Coronary artery (tissue), 2 donors: ENCODE data around the gene FCGR3A.
"Not testable (repeated sequence)": the region's sequence is repeated elsewhere in the genome, so short reads cannot be mapped to it uniquely, and the experiment has no call there.

Source experiments
- DNase-seq: peaks from one replicate; pipeline ENCODE4 v3.0.0-alpha.2; 2017; ENCODE audit warnings: low spot score
- H3K27ac ChIP-seq, 2 donors: fragments of 200-600 bp; sonication (generic); one replicate each; pipeline ENCODE4 v1.5.1; 2016 to 2019
- H3K4me3 ChIP-seq: fragments of 200-600 bp; sonication (generic); 2 replicates; pipeline ENCODE4 v1.5.1; 2016; ENCODE audit warnings: mild to moderate bottlenecking, moderate library complexity
- TF ChIP-seq, protein P1 (sequence below): fragments of 200-600 bp; sonication (generic); IDR thresholded peaks from one replicate; pipeline ENCODE4 v1.5.1; 2019; ENCODE audit warnings: antibody characterized with exemption

The FCGR3A gene

DNA sequence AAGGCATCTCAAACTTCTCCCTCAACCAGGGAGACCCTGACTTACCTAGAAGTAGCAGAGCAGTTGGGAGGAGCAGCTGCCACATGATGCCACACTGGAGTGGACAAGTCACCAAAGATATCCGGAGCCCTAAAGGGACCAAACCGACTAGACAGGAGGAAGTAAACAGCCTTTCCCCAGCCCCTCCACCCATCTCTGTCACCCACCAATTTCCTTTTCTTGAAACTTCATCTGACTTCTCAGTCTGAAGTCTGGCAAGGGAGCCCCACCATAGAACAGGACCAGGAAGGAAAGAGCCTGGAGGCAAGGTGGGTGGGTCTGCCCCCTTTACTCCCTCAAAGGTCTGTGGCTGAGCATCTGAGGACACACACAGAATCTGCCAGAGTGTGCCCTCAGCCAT is at the start of gene FCGR3A:
Gene FCGR3A (minus strand): TSS at position 167 of the 400 bp plus-strand sequence. CDS start 82 bp downstream, at position 85.
- DNase-seq = no peak
- peak within 1 kb of the TSS in 1 of 2 donors; percentile 72 for H3K27ac ChIP-seq
- TF ChIP-seq, protein P1, sequence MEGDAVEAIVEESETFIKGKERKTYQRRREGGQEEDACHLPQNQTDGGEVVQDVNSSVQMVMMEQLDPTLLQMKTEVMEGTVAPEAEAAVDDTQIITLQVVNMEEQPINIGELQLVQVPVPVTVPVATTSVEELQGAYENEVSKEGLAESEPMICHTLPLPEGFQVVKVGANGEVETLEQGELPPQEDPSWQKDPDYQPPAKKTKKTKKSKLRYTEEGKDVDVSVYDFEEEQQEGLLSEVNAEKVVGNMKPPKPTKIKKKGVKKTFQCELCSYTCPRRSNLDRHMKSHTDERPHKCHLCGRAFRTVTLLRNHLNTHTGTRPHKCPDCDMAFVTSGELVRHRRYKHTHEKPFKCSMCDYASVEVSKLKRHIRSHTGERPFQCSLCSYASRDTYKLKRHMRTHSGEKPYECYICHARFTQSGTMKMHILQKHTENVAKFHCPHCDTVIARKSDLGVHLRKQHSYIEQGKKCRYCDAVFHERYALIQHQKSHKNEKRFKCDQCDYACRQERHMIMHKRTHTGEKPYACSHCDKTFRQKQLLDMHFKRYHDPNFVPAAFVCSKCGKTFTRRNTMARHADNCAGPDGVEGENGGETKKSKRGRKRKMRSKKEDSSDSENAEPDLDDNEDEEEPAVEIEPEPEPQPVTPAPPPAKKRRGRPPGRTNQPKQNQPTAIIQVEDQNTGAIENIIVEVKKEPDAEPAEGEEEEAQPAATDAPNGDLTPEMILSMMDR = no peak
- no peak within 1 kb of the TSS for H3K4me3 ChIP-seq

DNA sequence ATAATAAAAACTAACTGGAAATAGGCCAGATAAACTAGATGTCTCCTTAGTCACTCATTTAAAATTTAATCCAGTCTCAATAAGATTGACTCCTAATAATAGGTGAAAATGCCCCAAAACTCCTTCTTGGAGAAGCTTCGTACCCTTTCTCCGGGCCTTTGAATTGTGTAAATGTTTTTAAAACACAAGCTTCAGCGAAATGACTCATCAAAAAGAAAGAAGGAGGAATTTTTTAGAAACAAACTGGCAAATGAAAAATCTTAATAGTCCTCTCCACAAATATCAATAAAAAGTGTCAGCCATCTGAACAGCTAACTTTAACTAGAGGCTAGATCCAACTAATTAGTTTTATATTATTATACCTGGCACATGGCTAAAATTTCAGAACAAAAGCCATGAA is 47.5 kb upstream of the FCGR3A start:
- DNase-seq, H3K4me3 ChIP-seq, H3K27ac ChIP-seq: not testable (repeated sequence)

DNA sequence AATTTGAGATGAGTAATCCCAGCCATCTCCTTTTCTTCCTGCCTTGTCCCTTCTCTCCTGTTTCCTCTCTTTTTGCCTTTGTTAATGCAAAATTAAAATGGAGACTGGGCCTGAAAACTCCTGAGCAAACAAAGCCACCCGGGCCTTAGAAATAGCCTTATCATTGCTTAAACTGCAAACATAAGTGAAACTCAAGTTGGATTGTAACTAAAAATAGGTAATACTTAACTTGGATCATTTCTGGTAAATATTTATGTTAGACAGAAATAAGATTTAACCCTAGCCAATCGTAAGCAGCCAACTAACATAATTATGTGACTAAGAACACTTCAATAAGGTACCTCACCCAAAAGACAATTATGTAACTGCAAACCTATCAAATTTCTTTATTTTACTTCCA is 46.0 kb upstream of the FCGR3A start:
- H3K4me3 ChIP-seq, DNase-seq: not testable (repeated sequence)
- peak overlapping the region in 1 of 2 donors; percentile 9 for H3K27ac ChIP-seq

DNA sequence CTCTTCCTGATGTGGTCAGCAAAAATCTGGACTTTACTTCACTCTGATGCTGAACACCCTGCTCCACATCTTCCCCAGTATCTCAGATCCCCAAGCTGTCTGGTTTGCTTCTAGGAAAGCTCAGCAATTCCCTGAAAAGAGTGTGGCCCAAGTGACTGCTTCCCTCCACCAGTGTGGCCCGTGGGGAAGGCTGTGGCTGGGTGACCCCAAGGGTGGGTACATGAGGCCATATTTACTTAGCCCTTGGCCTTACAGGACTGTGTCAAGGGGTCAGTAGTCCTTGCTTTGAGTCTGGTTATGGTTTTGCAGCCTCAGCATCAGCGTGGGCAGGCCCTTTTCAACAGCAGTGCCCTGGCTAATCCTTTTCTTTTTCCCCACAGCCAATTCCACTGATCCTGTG is 45.6 kb upstream of the FCGR3A start:
- H3K4me3 ChIP-seq, DNase-seq: not testable (repeated sequence)
- H3K27ac ChIP-seq = peak overlapping the region; percentile 9 to 49

DNA sequence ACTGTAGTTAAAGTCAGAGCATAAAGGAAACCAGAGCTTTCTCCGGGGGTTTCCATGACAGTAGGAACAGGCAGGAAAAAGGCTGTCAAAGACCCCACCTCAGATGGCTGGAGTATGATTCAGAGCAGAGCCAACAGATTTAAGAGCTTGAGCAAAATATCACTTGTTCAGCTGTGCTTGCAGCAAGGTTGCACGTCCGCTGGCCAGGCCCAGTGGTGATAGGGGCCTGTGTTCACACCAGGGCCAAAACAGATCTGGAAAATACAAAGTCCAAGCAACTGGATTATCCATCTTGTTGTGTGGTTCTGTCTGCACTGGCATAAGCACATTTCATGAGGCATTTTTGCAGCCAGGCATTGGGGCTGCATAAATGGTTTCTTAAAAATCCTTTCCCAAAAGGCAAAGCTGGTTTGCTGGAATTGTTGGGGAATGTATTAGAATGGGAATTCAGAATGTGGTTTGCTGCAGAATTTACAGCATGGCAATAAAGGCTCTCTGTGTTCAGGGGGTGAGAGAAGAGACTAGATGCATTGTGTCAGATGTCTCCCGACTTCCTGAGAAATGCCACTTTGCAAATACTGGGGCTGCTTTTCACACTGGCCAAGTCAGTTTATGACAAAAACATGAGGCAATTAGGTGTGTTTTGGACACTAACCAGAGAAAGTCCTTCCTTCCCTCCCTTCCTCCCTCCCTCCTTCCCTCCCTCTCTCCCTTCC is 44.8 kb upstream of the FCGR3A start:
- H3K4me3 ChIP-seq, H3K27ac ChIP-seq, DNase-seq: not testable (repeated sequence)

DNA sequence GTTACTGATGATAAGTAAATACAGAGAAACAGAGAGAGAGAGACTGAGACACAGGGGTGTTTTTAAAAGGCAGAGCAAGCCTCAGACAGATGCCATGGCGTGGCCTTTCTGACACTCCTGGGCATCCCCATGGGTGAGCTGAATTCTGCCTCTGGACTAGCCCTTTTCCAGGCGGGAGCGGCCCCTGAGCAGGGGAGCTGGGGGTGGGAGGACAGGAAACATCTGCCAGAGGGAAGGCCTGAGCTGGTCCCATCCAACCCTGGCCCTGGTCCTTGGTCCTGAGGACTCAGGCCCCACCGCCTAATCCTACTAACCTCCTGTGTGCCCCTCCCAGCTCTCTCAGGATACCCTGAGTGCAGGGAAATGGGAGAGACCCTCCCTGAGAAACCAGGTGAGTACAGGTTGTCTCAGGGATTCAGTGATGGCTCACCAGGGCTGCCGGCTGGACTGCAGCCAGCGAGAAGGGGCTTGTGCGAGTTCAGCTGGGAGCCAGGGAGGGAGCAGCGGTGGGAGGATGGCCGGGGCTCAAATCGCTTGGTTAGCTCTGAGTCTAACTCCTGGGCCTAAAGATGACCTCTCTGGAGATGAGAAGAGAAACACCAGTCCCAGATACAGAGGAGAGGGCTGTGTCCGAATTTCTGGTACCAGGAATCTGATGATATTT is 43.6 kb upstream of the FCGR3A start:
- not testable (repeated sequence) for DNase-seq, H3K27ac ChIP-seq, H3K4me3 ChIP-seq

DNA sequence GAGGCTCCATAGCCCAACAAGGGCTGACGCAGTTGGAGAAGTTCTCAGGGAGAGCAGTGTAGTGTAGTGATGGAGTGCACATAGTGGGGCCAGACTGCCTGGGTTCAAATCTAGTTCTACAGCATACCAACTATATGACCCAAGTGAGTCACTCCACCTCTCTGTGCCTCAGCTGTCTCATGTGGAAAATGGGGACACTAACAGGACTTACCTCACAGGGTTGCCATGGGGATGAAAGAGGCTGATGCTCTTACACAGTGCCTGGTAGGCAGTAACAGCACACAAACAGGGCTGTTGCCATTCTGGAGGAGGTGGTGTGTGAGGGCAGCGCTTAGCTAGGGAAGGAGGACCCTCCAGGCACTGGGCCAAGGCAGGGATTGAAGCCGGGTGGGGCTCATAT is 43.0 kb upstream of the FCGR3A start:
- not testable (repeated sequence) for H3K4me3 ChIP-seq, H3K27ac ChIP-seq, DNase-seq

DNA sequence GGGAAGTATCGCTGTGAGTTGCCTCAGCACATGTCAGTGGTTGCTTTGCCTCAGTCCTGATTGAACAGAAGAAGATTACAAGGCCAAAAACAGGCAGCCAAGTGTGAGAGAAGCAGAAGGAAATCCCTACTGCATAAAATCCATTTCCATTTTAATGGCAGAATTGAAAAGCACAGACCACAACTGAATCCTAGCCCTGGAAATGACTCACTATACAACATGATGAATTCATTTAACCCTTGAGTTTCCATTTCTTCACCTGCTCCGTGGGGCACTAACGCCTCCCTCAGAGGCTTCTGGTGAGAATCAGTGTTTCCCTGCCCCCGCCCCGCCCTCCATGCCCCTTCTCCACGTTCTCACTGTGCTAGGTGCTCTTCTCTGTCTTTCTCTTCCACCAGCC is 40.3 kb upstream of the FCGR3A start:
- not testable (repeated sequence) for H3K27ac ChIP-seq, H3K4me3 ChIP-seq, DNase-seq

DNA sequence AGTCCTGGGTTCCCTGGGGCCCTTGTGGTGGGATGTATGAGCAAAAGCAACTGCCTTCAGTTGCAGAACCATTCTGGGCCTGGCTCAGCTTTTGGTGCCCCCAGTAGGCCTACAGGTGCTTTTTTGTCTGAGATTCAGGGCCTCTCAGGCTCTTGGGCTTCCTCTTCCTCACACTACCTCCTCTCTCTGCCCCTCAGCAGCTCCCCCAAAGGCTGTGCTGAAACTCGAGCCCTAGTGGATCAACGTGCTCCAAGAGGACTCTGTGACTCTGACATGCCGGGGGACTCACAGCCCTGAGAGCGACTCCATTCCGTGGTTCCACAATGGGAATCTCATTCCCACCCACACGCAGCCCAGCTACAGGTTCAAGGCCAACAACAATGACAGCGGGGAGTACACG is 39.7 kb upstream of the FCGR3A start:
- DNase-seq, H3K4me3 ChIP-seq, H3K27ac ChIP-seq: not testable (repeated sequence)

DNA sequence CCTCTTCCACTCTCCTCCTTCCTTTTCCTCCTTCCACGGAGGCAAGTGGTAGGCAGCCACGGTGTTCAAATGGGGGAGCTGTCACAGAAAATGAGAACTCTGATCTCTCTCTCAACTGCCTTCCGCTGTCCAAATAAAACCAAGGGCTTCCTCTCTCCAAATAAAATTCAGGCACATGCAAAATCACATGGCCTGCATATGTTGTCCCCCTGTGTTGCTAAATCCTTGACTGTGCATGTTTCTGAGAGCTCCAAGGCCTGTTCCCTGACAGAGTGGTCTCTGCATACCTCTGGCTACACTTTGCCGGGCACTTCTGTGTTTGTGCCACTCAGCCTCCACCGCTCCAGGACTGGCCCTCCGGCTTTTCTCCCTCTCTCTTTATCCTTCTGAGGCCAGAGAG is 39.0 kb upstream of the FCGR3A start:
- H3K27ac ChIP-seq, H3K4me3 ChIP-seq, DNase-seq: not testable (repeated sequence)

DNA sequence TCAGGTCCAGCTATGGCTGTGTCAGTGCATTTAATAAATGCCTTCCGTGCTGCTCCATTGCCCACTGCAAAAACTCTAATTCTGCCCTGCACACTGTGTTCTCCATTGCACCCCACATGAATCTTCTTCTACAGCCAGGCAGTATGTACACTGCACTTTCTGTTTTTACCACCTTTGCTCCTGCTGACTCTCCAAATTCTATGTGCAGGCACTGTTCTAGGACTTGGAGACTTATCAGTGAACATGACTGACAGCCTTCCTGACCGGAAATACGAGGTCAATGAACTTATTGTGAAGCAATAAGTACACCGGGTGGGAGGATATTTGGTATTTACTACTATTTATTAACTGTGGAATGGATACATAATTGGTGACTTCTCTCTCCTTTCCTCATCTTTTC is 33.3 kb upstream of the FCGR3A start:
- H3K27ac ChIP-seq, H3K4me3 ChIP-seq, DNase-seq: not testable (repeated sequence)

DNA sequence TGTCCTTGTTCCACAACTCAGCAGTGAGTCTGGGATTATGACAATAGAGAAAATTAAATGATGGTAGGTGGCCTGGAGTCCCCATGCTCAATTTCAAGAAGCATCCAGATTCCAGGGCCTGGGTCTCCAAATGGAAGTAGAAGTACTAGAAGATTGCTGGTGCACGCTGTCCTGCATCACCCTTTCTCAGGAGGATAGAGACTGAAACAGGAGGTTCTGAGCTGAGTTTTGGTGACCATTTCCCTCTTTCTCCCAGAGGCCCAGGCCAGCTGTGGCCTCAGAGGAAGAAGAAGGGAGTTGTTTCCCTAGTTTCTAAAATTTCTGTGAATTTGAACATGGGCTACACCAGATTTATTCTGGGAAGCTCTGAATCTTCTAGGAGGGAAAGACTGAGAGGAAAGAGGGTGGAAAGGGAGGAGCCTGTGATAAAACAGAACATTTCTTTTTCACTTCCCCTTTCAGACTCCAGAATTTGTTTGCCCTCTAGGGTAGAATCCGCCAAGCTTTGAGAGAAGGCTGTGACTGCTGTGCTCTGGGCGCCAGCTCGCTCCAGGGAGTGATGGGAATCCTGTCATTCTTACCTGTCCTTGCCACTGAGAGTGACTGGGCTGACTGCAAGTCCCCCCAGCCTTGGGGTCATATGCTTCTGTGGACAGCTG is 31.4 kb upstream of the FCGR3A start:
- not testable (repeated sequence) for H3K27ac ChIP-seq, H3K4me3 ChIP-seq, DNase-seq

DNA sequence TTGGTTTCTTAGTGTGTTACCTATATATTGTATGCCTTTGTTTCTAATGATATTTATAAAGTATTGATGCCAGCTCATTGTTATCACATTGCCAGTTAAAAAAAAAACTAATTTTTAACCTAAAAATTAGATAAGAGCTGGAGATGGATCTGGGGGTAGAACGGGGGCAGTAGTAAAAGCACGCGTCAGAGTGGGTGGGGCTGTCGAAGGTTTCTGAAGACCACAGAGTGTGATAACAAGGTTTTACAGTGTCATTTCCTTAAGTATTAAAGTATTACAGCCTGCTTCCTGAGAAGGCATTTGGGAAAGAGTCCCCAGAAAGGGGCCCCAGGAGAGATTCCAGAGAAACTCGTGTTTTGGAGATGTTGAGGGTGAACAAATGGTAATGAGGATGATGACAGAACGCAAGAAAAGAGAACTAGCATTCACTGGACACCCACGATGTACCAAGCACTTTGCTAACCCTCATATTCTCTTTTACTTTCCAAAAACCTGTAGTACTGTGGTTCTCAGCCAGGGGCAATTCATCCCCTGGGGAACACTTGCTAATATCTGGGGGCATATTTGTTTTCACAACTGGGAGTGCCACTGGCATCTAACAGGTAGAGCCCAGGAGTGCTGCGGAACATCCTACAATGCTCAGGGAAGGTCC is 30.4 kb upstream of the FCGR3A start:
- not testable (repeated sequence) for H3K27ac ChIP-seq, DNase-seq, H3K4me3 ChIP-seq

DNA sequence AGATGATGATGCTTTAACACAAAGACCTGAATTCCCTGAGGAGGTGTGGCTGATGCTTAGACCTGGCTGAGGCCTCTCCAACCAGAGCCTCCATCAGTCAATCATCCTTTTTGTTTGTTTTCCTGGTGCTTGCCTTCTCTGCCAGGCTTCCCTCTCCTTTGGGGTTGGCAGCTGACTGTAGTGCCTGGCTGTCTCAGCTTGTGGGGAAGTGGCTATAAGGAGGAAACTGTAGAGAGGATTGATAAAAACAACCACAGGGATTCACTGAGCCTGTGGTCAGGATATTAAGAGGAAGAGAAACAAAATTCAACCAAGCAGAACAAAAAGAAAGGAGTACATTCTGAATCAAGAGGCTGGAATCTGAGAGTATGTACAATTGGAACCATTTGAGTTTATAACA is 27.1 kb upstream of the FCGR3A start:
- not testable (repeated sequence) for H3K4me3 ChIP-seq, H3K27ac ChIP-seq, DNase-seq

DNA sequence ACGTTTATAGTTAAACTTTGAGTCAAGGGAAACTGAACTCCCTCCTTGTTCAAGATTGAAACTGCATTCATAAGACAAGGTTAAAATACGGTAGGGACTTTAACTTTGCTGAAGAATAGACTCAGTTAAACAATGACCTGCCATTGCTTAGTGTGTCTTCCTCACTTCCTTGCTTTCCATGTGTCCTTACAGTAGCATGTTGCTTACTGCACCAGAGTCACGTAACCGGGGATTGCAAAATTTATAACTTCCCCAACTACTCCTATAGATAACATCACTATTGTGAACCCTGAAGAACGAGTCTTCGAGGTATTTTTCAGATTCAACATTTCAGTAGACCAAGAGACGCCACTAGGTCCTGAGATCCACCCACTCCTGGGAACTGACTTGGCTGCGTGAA is 22.1 kb upstream of the FCGR3A start:
- H3K27ac ChIP-seq, H3K4me3 ChIP-seq, DNase-seq: not testable (repeated sequence)

DNA sequence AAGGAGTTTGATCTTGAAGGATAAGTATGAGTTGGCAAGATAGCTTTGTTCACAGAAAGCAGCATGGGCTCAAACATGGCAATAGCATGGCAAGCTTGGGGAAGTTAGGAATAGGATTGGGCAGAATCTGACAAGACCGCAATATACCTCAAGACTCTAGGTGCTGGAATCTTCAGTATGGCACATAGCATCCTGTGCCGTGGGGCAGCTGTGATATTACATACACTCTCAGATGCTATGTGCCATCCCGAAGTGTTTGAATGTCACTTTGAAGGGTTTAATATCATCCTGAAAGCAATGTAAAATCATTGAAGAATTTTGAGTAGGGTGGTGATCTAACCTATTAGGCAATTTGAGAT is 17.0 kb upstream of the FCGR3A start:
- not testable (repeated sequence) for H3K27ac ChIP-seq, H3K4me3 ChIP-seq, DNase-seq

DNA sequence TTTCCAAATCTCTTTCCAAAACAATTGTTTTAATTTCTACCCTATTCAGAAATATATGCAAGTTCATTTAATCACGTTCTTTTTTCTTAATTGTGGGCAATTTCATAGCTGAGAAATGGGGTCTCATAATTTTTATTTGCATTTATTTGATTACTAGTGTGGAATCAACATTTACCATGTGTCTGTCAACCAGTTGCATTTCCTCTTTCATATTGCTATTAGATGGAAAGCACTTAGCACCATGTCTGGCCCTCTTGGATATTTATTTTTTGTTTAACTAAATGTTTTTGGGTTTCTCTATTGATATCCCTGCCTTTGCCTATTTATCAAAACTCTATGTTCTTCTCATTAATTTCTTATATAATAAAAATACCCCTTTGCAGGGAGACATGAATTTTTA is 13.9 kb upstream of the FCGR3A start:
- DNase-seq, H3K4me3 ChIP-seq, H3K27ac ChIP-seq: not testable (repeated sequence)

DNA sequence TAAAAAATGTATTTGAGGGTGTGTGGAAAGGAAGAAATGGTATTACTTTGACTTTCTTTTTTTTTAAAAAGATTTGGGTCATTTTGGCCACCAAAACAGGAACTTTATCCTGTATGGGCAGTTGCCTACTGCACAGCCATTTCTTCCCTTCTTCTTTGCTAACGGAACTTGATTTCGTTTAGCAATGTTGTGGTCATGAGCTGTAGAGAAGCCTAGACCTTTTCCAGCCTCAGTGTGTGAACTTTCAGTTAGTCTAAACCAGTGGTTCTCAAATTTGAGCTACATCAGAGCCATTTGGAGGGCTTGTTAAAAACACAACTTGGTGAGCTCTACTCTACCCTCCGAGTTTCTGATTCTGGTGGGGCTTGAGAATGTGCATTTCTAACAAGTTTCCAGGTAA is 12.8 kb upstream of the FCGR3A start:
- peak overlapping the region in 1 of 2 donors; percentile 54 for H3K27ac ChIP-seq
- DNase-seq, H3K4me3 ChIP-seq: not testable (repeated sequence)
